Effector memory CD4-positive, alpha-beta T cell (primary cell): Measurements from ENCODE around the gene H19.

Experiments used
- DNase-seq, 3 donors: peaks; one replicate each; pipeline ENCODE4 v3.0.0-alpha.2; 2020
- H3K27ac ChIP-seq: 2 replicates; pipeline ENCODE4 v1.7.0; 2013; ENCODE audit warnings: mild to moderate bottlenecking, low read length, moderate library complexity; ENCODE audit not compliant: insufficient read depth, poor library complexity, severe bottlenecking
- H3K27me3 ChIP-seq: replicated peaks from 2 replicates; pipeline ENCODE4 v1.7.0; 2013; ENCODE audit warnings: mild to moderate bottlenecking, low read length; ENCODE audit not compliant: insufficient read depth, control insufficient read depth, poor library complexity, severe bottlenecking
- H3K36me3 ChIP-seq: 2 replicates; pipeline ENCODE4 v1.7.0; 2013; ENCODE audit warnings: mild to moderate bottlenecking, low read length, moderate library complexity; ENCODE audit not compliant: control insufficient read depth, insufficient read depth
- H3K4me1 ChIP-seq: 2 replicates; pipeline ENCODE4 v1.7.0; 2013; ENCODE audit warnings: low read length, mild to moderate bottlenecking; ENCODE audit not compliant: control insufficient read depth, insufficient read depth, poor library complexity, severe bottlenecking
- H3K4me3 ChIP-seq: 2 replicates; pipeline ENCODE4 v1.7.0; 2013; ENCODE audit warnings: low read length, low read depth, mild to moderate bottlenecking; ENCODE audit not compliant: insufficient read depth, poor library complexity, severe bottlenecking
- H3K9me3 ChIP-seq: 2 replicates; pipeline ENCODE4 v1.7.0; 2013; ENCODE audit warnings: mild to moderate bottlenecking, low read length, moderate library complexity; ENCODE audit not compliant: control insufficient read depth
- total RNA-seq, 3 donors: gene quantifications; one replicate each; lab custom pipeline; 2026; lab: John Stamatoyannopoulos, UW

H19 gene
- 0 reads per million in 3 donors for total RNA-seq

DNA sequence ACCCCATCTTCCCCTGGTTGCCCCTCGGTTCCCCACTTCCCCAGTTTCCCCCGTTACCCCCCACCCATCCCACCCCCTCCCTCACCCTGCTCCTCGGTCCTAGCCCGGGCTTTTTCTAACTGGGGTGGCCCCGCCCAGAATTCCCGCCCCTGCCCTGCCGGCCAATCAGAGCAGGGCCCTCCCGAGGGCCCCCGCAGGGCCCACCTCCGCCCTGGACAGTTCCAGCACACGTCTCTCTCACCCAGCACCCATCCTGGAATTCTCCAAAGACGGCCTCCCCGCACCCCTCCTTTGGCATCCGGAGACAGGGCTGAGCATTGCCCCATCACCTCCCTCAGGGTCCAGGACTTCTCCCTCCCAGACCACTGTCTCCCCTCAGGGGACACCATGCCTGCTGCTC lies at the start of gene H19:
TSS of gene H19 (minus strand) at position 88 of the 400 bp plus-strand sequence.
- Histone ChIP-seq H3K4me3 (no peak within 1 kb of the TSS), H3K9me3 (no peaks in the 10 kb centered on the region), H3K27ac (no peak within 1 kb of the TSS), H3K27me3 (no peaks in the 10 kb centered on the region), H3K36me3 (no peaks in the 10 kb centered on the region), H3K4me1 (no peaks in the 10 kb centered on the region)
- no peak for DNase-seq

DNA sequence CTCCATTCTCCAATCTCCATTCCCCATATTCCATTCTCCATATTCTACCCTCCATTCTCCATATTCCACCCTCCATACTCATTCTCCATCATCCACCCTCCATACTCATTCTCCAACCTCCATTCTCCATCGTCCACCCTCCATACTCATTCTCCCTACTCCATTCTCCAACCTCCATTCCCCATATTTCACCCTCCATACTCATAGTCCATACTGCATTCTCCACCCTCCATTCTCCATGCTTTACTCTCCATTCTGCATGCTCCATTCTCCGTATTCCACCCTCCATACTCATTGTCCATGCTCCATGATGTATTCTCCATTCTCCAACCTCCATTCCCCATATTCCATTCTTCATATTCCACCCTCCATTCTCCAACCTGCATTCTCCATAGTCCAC lies 44.3 kb upstream of the H19 start:
- H3K36me3 ChIP-seq: no peaks in the 10 kb centered on the region
- H3K4me1 ChIP-seq: no peaks in the 10 kb centered on the region
- no peak for DNase-seq
- H3K9me3 ChIP-seq: no peaks in the 10 kb centered on the region
- no peaks in the 10 kb centered on the region for H3K27me3 ChIP-seq
- H3K4me3 ChIP-seq: no peak overlapping the region
- no peak overlapping the region for H3K27ac ChIP-seq

DNA sequence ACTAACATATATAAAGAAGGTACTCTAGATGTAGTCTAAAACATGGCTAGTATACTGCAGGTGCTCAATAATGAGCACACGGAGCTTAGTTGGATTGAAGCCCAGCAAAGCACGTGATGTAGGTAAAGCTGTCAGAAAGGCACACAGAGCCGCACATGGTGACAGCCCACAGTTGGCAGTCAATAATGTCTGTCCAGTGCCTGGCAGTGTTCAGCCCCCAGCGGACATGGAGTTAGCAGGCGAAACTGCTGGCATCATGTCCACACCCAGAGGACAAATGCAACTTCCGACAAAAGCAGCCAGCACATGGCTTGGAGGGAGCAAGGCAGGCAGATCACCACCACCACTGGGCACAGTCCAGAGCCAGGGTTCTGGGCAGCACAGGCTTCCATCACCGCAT lies 43.5 kb upstream of the H19 start:
- Histone ChIP-seq H3K4me3 (no peak overlapping the region), H3K9me3 (no peaks in the 10 kb centered on the region)
- no peak for DNase-seq

DNA sequence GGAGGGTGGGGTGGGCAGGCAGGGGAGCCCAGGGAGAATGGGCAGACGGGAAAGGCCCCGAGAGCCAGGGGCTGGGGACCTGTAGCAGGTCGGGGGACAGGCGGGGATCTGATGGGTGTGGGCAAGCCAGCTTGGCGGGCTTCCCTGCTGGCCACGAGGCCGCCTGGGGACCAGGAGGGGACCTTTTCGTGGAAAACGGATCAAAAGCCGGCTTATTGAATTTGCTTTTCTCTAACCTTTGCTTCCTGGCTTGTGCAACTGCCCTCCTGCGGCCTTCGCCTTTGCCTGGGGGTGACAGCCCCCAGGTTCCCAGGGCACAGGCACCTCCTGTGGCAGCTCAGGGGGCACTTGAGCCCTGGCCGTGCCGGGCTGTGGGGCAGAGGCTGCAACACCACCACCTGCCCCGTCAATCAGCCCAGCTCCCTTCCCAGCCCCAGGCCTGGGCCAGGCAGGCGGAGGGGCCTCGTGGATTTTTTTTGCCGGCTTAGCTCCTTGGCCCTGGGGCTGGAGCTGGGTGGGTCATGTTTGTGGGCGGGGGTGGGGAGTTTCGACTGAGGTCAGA lies 41.6 kb upstream of the H19 start:
- DNase-seq: no peak
- H3K4me3 ChIP-seq: no peak overlapping the region

More for the DNA sequence above, 43.5 kb upstream of the H19 start:
- no peak overlapping the region for H3K27ac ChIP-seq
- no peaks in the 10 kb centered on the region for H3K36me3 ChIP-seq
- no peaks in the 10 kb centered on the region for H3K27me3 ChIP-seq
- no peaks in the 10 kb centered on the region for H3K4me1 ChIP-seq

DNA sequence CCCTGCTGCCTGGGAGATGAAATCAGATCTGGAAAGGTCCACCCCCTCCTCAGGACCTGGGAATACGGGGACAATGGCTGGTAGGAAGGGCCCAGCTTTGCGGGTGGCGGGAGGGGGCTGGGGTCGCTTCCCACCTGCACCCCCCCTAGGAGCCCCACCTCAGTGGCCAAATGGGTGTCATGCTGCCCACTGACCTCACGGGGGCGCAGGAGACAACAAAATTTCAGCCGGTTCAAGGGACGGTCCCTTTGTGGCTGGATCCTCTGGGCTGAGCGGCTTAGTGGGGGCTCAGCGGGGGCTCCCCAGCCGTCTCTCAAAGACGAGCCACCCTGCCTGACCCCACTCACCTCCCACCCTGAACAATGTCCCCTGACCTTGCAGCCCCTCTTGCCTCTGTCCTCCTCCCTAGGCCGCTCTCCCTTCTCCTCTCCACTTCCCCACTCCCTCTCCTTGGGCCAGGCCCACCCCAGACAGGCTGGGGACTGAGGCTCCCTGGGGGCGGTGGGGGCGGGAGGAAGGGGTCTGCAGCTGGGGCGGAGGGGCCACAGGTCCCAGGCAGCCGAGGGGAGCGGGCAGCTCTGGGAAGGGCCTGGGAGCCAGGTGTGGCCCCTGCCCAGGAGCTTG lies 39.3 kb upstream of the H19 start:
- no peaks in the 10 kb centered on the region for H3K36me3 ChIP-seq
- H3K27me3 ChIP-seq: no peaks in the 10 kb centered on the region
- H3K27ac ChIP-seq: no peak overlapping the region
- no peak overlapping the region for H3K4me3 ChIP-seq
- no peaks in the 10 kb centered on the region for H3K4me1 ChIP-seq
- H3K9me3 ChIP-seq: no peaks in the 10 kb centered on the region
- no peak for DNase-seq

More for the DNA sequence above, 41.6 kb upstream of the H19 start:
- H3K9me3 ChIP-seq: no peaks in the 10 kb centered on the region
- no peak overlapping the region for H3K27ac ChIP-seq
- H3K36me3 ChIP-seq: no peaks in the 10 kb centered on the region
- no peaks in the 10 kb centered on the region for H3K27me3 ChIP-seq
- no peaks in the 10 kb centered on the region for H3K4me1 ChIP-seq

DNA sequence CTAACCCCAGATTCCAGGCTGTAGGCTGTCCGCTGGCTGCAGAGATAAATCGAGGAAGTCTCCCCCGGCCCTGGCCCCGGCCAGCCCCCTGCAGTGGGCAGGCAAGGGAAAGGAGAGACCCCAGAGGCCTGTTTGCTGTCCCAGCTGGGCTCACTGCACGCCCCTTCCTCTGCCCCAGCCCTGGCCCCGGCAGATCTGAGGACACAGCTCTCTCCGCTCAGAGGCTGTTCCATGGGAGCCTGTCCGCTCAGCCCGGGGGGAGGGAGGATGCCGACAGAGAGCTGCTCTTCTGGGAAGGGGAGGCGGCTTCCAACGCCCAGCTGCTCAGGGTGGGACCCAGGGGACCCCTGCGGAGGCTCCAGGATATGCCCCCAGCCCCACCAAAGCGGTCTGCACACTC lies 37.7 kb upstream of the H19 start:
- no peaks in the 10 kb centered on the region for H3K36me3 ChIP-seq
- H3K27ac ChIP-seq: no peak overlapping the region
- no peaks in the 10 kb centered on the region for H3K9me3 ChIP-seq

DNA sequence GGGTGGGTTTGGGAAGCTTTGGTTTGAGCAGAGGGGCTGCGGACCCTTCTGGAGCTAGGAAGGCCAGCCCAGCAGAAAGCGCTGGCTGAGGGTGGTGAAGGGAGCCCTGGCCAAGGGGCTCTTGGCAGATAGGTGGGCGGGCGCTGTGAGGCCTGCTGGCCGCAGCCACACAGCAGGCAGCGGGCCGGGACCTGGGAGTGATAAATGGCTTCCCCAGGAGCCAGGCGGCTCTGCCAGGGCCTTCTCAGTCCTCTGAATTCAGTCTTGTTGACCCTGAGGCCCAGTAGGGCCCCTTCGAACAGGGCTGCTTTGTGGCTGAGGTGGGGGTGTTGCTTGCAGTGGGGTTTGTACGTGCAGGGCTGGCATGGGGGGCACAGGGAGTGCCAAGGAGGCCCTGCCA lies 33.4 kb upstream of the H19 start:
- no peak overlapping the region for H3K4me3 ChIP-seq
- H3K4me1 ChIP-seq: no peaks in the 10 kb centered on the region
- no peaks in the 10 kb centered on the region for H3K9me3 ChIP-seq
- no peak for DNase-seq
- H3K27ac ChIP-seq: no peak overlapping the region
- no peaks in the 10 kb centered on the region for H3K36me3 ChIP-seq
- no peaks in the 10 kb centered on the region for H3K27me3 ChIP-seq

More for the DNA sequence above, 37.7 kb upstream of the H19 start:
- Histone ChIP-seq H3K4me1 (no peaks in the 10 kb centered on the region), H3K27me3 (no peaks in the 10 kb centered on the region), H3K4me3 (no peak overlapping the region)
- no peak for DNase-seq

DNA sequence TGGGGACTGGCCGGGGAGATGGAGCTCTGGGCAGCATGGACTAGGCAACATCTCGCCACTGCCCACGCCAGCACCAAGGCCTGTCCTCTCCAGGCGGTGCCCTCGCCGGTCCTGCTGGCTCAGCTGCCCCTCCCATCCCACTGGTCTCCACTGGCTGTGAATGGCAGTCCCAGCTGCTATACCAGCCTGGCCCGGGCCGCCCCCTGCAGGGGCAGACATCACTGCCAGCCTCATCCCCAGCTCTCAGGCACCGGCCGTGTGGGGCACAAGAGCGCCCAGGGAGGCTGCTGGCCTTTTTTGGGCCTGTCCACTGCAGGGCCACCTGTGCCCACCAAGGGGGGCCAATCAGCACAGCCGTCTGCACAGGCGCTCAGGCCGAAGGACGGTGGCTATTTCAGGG lies 30.1 kb upstream of the H19 start:
- Histone ChIP-seq H3K4me1 (no peaks in the 10 kb centered on the region), H3K27me3 (no peaks in the 10 kb centered on the region), H3K9me3 (no peaks in the 10 kb centered on the region), H3K4me3 (no peak overlapping the region), H3K27ac (no peak overlapping the region), H3K36me3 (no peaks in the 10 kb centered on the region)
- no peak for DNase-seq

DNA sequence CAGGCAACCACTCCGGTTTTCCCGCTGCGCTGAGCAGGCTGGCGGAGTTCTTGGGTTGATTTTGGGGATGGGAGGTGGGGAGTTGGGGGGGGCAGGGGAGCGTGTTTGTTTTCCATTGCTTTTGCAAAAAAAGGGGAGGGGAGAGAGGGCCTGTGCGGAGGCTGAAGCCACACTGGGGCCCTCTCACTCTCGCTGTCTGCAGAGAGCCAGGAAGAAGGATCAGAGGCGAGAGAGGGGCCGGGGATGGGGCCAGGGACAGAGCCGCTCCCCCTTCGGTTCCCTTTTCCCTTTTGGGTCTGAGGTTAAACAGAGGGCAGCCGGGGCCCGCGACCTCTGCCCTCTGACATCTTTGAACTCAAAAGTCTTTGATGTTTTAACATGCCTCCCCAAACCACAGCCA lies 17.4 kb upstream of the H19 start:
- Histone ChIP-seq H3K27ac (no peak overlapping the region), H3K4me3 (no peak overlapping the region), H3K9me3 (no peaks in the 10 kb centered on the region), H3K27me3 (no peaks in the 10 kb centered on the region), H3K4me1 (no peaks in the 10 kb centered on the region), H3K36me3 (no peaks in the 10 kb centered on the region)
- no peak for DNase-seq

DNA sequence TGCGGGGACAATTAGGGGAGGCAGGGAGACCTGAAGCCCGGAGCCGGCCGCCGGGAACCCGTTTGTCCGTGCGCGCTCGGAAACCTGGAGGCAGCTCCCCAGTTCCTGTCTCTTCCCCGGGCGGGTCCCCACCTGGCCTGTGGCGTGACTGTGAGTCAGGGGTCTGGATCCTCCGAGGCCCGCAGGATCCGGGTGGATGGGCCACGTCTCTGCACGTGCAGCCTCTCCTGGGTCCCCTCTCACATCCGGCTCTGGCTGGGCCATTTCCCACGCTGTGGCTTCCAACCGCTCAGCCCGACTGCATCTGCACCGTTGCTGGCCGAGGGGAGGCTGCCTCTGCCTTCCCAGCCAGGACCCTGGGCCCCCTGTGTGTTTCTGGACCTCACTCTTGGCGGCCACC lies 14.8 kb upstream of the H19 start:
- Histone ChIP-seq H3K36me3 (no peaks in the 10 kb centered on the region), H3K4me1 (no peaks in the 10 kb centered on the region), H3K27ac (no peak overlapping the region), H3K27me3 (no peaks in the 10 kb centered on the region), H3K9me3 (no peaks in the 10 kb centered on the region), H3K4me3 (no peak overlapping the region)
- no peak for DNase-seq
